Tongue (tissue), 2 donors: ENCODE results near the gene CCL4. TPM values are rescaled to one million over a fixed set of nuclear protein-coding genes. Genes with fewer than 3 reads are reported as not detected.
"Not testable (repeated sequence)": the region's sequence is repeated elsewhere in the genome, so short reads cannot be mapped to it uniquely, and the experiment has no call there.

Source experiments
- DNase-seq: peaks from one replicate; pipeline ENCODE4 v3.0.0-alpha.2; 2015
- total RNA-seq: library from RNA; depleted of rRNA; stranded (reverse); fragments of >200 nt; gene quantifications from one replicate; pipeline ENCODE4 v1.2.3, GENCODE V29; 2014

Gene CCL4
- total RNA-seq, 1 donor from 2014 or later: 2.7 TPM

DNA sequence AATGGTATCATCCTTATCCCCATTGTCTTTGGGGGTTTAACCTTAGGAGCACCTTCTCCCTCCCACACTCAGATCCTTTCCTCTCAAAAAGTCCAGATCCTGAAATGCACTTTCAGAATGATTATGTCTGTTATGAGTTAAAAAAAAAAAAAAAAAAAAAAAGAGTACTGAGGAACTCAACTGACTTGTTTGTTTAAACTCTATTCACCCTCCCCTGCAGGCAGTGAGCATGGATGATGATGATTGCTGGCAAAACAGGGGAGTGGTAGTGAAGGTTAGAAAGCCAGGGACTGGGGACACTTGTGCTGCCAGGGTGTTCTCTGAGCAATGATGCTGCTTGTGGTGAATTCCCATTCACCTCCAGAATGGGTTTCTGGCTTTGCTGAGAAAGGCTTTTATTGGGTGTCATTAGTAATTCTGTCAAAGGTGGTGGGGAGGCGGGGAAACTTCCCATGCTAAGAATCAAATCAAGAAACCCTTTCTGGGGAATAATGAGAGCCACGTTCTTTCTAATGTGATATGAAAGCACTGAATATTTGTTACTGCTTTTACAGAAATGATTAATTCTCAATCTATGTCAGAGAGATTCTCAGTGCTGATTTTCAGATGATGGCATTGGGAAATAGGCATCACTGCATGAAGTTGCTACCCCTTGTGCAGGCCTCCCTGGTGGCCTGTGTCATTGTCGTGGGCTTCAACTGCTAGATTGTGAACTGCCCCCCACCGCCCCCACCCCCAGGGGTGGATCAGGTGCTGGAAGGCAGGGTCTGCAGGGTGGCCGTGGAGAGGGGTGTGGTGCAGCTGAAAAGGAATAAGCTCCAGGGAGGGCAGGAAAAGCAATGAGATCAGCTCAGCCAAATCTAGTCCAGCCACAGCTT is 14.1 kb downstream of the CCL4 start:
- DNase-seq: no peak

- no peak for DNase-seq
These were observed 15.1 kb downstream of the CCL4 start for GRCh38 chr17:36118477-36119353.

- no peak for DNase-seq
These were observed 16.6 kb downstream of the CCL4 start for GRCh38 chr17:36120221-36120620.

- not testable (repeated sequence) for DNase-seq
These were observed 17.5 kb downstream of the CCL4 start for GRCh38 chr17:36121099-36121498.

- DNase-seq: no peak
These were observed 19.8 kb downstream of the CCL4 start for GRCh38 chr17:36123431-36123830.

GRCh38 chr17:36124879-36125824 is 21.5 kb downstream of the CCL4 start:
- no peak for DNase-seq

DNA sequence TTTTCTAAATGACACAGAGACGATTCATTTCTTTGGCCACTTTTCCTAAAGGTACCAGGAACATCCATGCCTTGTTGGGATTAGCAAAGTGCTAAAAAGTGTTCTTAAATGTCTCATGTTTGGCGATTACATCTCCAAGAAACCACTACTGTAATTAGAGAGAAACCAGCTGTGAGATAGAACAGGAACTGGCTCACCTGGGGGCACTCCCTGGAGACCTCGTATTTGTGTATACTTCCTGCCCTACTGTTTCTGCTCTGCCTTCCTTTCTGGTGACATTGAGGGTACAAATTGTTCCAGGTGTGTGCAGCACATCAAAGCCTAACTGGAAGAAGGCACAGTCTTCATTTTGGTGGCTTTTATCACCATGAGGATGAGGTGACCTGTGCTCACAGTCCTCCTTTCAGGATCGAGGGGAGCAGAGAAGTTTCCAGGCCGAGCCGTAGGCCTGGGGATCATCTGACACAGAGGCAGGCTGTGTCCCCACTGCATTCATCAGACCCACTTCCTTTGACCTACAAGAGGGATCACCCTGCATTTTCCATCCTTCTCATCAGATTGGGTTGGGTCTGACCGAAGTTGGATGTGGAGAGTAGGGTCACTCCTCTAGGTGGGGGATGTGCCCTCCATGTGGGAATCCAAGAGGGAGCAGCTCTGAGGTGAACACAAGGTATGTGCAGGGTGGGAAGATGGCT is 23.7 kb downstream of the CCL4 start:
- no peak for DNase-seq

GRCh38 chr17:36127911-36128310 is 24.3 kb downstream of the CCL4 start:
- DNase-seq: no peak

DNA sequence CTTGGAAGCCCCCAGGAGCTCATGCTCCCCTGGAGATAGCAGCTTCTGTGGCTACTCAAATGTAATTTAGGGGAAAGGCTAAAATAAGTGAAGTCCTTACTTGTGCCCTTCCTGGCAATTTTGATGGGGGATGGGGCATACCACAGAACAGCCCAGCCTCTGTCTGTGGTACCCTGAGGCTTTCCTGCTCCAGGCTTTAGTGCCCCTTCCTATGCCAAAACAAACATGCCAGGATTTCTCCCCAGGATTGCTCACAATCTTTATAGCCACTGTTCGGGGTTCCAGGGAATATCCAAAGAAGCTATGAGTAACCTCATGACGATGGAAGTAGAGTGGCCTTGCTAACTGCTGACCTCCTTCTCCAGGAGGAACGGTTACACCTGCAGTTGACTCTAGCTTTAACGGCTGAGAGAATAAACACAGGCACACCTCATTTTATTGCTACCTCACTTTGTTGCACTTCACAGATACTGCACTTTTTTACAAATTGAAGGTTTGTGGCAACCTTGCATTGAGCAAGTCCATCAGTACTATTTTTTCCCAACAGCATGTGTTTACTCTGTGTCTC is 24.9 kb downstream of the CCL4 start:
- no peak for DNase-seq

GRCh38 chr17:36129616-36130015 is 26.0 kb downstream of the CCL4 start:
- DNase-seq: no peak

DNA sequence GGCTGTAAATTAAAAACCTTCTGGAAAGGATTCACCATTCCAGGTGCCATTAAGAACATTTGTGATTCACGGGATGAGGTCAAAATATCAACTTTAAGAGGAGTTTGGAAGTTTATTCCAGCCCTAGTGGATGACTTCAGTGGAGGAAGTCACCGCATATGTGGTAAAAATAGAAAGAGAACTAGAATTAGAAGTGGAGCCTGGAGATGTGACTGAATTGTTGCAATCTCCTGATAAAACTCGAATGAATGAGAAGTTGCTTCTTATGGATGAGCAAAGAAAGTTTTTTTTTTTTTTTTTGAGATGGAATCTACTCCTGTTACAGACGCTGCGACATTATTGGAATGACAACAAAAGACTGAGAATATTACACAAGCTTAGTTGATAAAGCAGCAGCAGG is 26.7 kb downstream of the CCL4 start:
- DNase-seq: no peak

- no peak for DNase-seq
These were observed 27.8 kb downstream of the CCL4 start for GRCh38 chr17:36131421-36131820.

GRCh38 chr17:36131931-36132330 is 28.3 kb downstream of the CCL4 start:
- DNase-seq: no peak

GRCh38 chr17:36132421-36132831 is 28.8 kb downstream of the CCL4 start:
- no peak for DNase-seq

GRCh38 chr17:36133602-36134236 is 30.1 kb downstream of the CCL4 start:
- DNase-seq: peak; percentile 85

DNA sequence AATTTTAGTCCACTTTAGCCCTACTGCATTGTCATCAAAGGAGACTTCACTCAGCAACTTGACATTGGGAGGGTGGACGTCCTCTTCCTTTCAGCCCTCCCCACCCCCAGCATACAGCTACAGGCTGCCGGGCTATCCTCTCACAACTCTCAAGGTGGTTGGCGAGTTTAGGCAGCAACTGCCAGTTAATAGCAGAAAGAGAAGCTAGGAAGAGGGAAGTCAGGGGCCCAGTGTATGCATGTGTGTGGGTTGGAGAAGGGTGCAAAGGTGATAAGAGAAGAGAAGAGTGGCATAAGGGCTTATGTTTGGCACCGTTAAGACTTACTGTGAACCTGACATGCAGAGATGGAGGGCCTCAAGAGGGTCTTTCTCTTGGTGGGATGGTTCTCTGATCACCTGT is 31.8 kb downstream of the CCL4 start:
- DNase-seq: no peak

GRCh38 chr17:36136036-36136435 is 32.4 kb downstream of the CCL4 start:
- no peak for DNase-seq

DNA sequence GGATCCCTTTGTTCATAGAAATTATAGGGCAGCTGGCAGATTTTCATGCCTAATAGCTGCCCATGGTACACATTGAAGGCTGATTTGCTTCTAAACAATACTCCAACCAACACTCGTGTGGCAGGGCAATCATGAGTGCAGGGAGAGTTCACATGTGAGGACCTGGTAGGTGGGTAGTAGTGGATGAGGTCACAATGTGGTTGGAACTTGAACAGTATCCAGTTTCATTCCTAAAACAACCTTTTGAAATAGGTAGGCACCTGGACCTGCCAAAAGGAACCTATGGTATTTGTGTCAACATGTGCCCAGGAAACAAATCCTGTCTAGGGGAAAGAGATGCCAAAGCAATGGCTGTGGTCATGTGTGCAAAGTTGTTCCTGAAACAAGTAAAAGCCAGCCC is 32.8 kb downstream of the CCL4 start:
- DNase-seq: no peak

DNA sequence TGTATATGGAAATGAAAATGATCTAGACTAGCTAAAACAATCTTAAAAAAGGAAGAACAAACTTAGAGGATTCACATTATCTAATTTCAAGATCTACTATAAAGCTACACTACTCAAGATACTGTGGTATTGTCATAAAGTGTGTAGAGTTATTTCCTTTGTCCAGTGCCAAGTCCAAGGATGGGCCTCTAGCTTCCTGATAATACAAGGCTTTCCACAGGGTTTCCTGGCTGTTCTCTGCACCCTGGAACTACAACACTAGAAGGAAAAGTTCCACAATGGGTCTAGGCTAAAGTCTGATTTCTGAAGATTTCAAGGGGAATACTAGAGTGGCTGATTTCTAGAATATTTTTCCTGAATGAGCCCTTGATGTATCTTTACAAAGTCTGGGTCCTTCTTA is 38.6 kb downstream of the CCL4 start:
- no peak for DNase-seq

DNA sequence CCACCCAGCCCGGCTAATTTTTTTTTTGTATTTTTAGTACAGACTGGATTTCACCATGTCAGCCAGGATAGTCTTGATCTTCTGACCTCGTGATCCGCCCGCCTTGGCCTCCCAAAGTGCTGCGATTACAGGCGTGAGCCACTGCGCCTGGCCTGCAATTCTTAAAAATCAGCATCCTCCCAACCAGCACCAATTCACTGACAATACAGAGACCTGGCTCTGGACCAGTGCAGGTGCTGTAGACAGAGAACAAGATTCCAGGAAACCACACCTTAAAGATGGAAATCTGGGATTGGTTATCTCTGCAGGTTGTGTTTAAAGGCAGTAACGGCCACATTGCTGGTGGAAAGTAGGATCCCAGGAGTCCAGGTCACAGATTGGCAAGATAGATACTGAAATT is 39.2 kb downstream of the CCL4 start:
- no peak for DNase-seq

- no peak for DNase-seq
These were observed 40.4 kb downstream of the CCL4 start for GRCh38 chr17:36144014-36144413.
